Measurements from ENCODE around the gene XRCC3. TPM values are rescaled to one million over a fixed set of nuclear protein-coding genes. Genes with fewer than 3 reads are reported as not detected.

Gene XRCC3
- total and polyA plus RNA-seq, 2 of the 8 experiments (the other 6 are each of a cell fraction or from before 2014, with no cell fraction given): 36.9 to 41.8 TPM

DNA sequence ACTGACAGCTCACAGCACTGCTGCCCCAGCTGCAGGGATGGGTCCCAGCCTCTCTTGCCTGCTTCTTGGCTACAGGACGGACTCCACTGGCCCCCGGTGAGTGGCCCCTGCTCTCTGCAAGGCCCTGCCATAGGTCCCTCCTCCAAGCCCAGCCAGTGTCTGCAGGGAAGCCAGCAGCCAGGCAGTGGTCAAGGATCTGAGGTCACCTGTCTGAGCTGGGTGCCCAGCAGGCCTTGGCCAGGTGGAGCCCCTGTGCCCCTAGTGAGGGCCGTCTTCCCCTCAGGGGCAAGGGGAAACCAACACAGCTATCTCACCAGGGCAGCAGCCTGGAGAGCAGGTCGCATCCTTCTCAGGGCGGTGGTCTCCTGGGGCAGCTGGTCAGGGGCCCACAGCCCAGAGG is 13.2 kb downstream of the XRCC3 start:
- DNase-seq (ENCODE audit: low read depth in 1 of 2, low spot score in 2 of 2): no peak
- no peak overlapping the region for H2BK12ac ChIP-seq (ENCODE audit: low read depth, low read length)
- peaks cover 5 to 44% (median 23%) of the 10 kb centered on the region in 4 experiments; a peak in 7 of 8 replicates for H3K36me3 ChIP-seq (ENCODE audit: control insufficient read depth in 2 of 4, insufficient read depth in 4 of 4, low read length in 3 of 4)
- FAIRE-seq: no peak
- no peak overlapping the region for H2BK120ac ChIP-seq (replicated peaks; ENCODE audit: low read depth, low read length)
- H3K4me1 ChIP-seq (replicated peaks in 1 of 4; ENCODE audit: control insufficient read depth in 3 of 4, insufficient read depth in 4 of 4, low read length in 3 of 4): no peaks in the 10 kb centered on the region; a peak in 1 of 7 replicates
- no peak overlapping the region for H3K4me2 ChIP-seq (ENCODE audit: insufficient read depth in 1 of 2, low read depth in 2 of 2, low read length in 2 of 2)
- H3K23ac ChIP-seq (ENCODE audit: insufficient read length): no peak overlapping the region
- no peak overlapping the region for H3K9ac ChIP-seq (replicated peaks in 1 of 4; ENCODE audit: extremely low read depth in 1 of 4, low read depth in 3 of 4, low read length in 3 of 4)
- H3K4ac ChIP-seq (replicated peaks; ENCODE audit: insufficient read length, low read depth, low read length): no peak overlapping the region
- no peak overlapping the region for H2AK5ac ChIP-seq (ENCODE audit: low read depth, low read length)
- no peaks in the 10 kb centered on the region for H3K27me3 ChIP-seq (replicated peaks in 1 of 4; ENCODE audit: control insufficient read depth in 3 of 4, extremely low read depth in 1 of 4, insufficient read depth in 3 of 4, low read length in 3 of 4)
- no peak overlapping the region for H3K56ac ChIP-seq (replicated peaks; ENCODE audit: insufficient read length, low read depth, low read length)
- WGBS, 2 experiments (ENCODE audit: extremely low coverage in 1 of 2, insufficient coverage in 1 of 2, insufficient read length in 1 of 2, insufficient replicate concordance in 2 of 2, low coverage in 1 of 2, low lambda C conversion rate in 2 of 2, missing lambda C conversion rate in 1 of 2): 81% methylated on average over 5 of the region's 5 CpGs; no CpG with 5 or more reads in 1 of the 2 experiments
- peaks cover 6% of the 10 kb centered on the region; the same call in 1 of the 2 replicates for H3K79me1 ChIP-seq (ENCODE audit: low read depth, low read length)
- H3K14ac ChIP-seq (ENCODE audit: insufficient read length): no peak overlapping the region
- no peaks in the 10 kb centered on the region for H3K23me2 ChIP-seq (ENCODE audit: low read depth, low read length)
- peaks cover 10 to 35% of the 10 kb centered on the region in 2 experiments for H4K20me1 ChIP-seq (replicated peaks in 1 of 2; ENCODE audit: control insufficient read depth in 1 of 2, insufficient read depth in 2 of 2, low read length in 2 of 2)
- no peak overlapping the region for H2AFZ ChIP-seq (ENCODE audit: low read length)
- H3K27ac ChIP-seq (ENCODE audit: low read depth, low read length): no peak overlapping the region
- H4K8ac ChIP-seq (ENCODE audit: extremely low read depth, insufficient read depth, low read length): no peak overlapping the region
- H3K79me2 ChIP-seq (ENCODE audit: control insufficient read depth in 1 of 2, insufficient read depth in 2 of 2, low read length in 2 of 2): no peaks in the 10 kb centered on the region
- H3K18ac ChIP-seq (ENCODE audit: extremely low read depth, low read length): no peak overlapping the region
- no peak overlapping the region for H4K91ac ChIP-seq (replicated peaks; ENCODE audit: insufficient read length, low read length)
- POLR2A ChIA-PET (ENCODE audit: partially characterized antibody): interaction anchor here (1.2 to 6.6 kb wide), 7 partner anchors 8 to 179 kb away, joined by 4 to 74 read pairs (median 7); partner anchors contain the start of gene CKB
- no peak overlapping the region for H3K4me3 ChIP-seq (ENCODE audit: extremely low read depth in 1 of 4, insufficient read depth in 2 of 4, low read depth in 3 of 4, low read length in 4 of 4)
- H4K5ac ChIP-seq (ENCODE audit: insufficient read length, low read depth, low read length): no peak overlapping the region
- no peaks in the 10 kb centered on the region for H3K9me3 ChIP-seq (ENCODE audit: insufficient read depth in 2 of 2, low read depth in 1 of 2, low read length in 1 of 2)
- no peak overlapping the region for H2BK15ac ChIP-seq (ENCODE audit: low read length)
- no peak overlapping the region for H2BK5ac ChIP-seq (ENCODE audit: low read depth, low read length)
- CTCF ChIA-PET (ENCODE audit: partially characterized antibody): interaction anchor here (0.9 kb wide), 2 partner anchors 97 to 586 kb away, joined by 3 read pairs; no protein-coding TSS in a partner anchor
- no peak overlapping the region for H2BK20ac ChIP-seq (ENCODE audit: low read length)
- no peak for TF ChIP-seq EGR1 (IDR thresholded peaks at IDR 0.05; ENCODE audit: borderline replicate concordance, low read depth, low read length)
- TF ChIP-seq YY1 (IDR thresholded peaks at IDR 0.05; ENCODE audit: low read depth, low read length): no peak
- no peak for TF ChIP-seq TAF1 (IDR thresholded peaks at IDR 0.05; ENCODE audit: low read depth, low read length)
- no peak for TF ChIP-seq SIN3A (conservative IDR thresholded peaks at IDR 0.05 in 1 of 2, IDR thresholded peaks at IDR 0.05 in 1 of 2; ENCODE audit: low read depth in 1 of 2, low read length in 2 of 2)
- no peak for TF ChIP-seq KDM5A (IDR thresholded peaks at IDR 0.05; ENCODE audit: low read length)
- TF ChIP-seq SP1 (IDR thresholded peaks at IDR 0.05; ENCODE audit: low read depth, low read length): no peak
- no peak for TF ChIP-seq KDM1A (IDR thresholded peaks at IDR 0.05; ENCODE audit: borderline replicate concordance, low read length)
- TF ChIP-seq POU5F1 (IDR thresholded peaks at IDR 0.05; ENCODE audit: low read depth, low read length): no peak
- no peak for TF ChIP-seq RXRA (IDR thresholded peaks at IDR 0.05; ENCODE audit: insufficient read depth, low read depth, low read length)
- no peak for TF ChIP-seq NANOG (IDR thresholded peaks at IDR 0.05; ENCODE audit: insufficient read depth, low read depth, low read length, poor library complexity, severe bottlenecking)
- TF ChIP-seq GABPA (IDR thresholded peaks at IDR 0.05; ENCODE audit: borderline replicate concordance, insufficient read depth, low read length): no peak
- TF ChIP-seq NRF1 (IDR thresholded peaks at IDR 0.05; ENCODE audit: low read depth, low read length): no peak
- no peak for TF ChIP-seq SRF (IDR thresholded peaks at IDR 0.05; ENCODE audit: low read depth, low read length)
- TF ChIP-seq HDAC6 (IDR thresholded peaks at IDR 0.05; ENCODE audit: low read depth, low read length): no peak

Data from H1 (cell line).